ENCODE results near the gene PRXL2C.
"Not testable (repeated sequence)": the region's sequence is repeated elsewhere in the genome, so short reads cannot be mapped to it uniquely, and the experiment has no call there.

The PRXL2C gene

GRCh38 chr9:96649620-96650324, 5.3 kb downstream of the PRXL2C start:
- DNase-seq (ENCODE audit: low read depth in 1 of 2, low spot score in 1 of 2), result no peak

- no peak for DNase-seq (ENCODE audit: low read depth in 1 of 2, low spot score in 1 of 2)
These were observed 8.8 kb downstream of the PRXL2C start for GRCh38 chr9:96646081-96646991.

GRCh38 chr9:96644137-96644536, 11.0 kb downstream of the PRXL2C start:
- DNase-seq (ENCODE audit: low read depth in 1 of 2, low spot score in 1 of 2), result no peak

DNA sequence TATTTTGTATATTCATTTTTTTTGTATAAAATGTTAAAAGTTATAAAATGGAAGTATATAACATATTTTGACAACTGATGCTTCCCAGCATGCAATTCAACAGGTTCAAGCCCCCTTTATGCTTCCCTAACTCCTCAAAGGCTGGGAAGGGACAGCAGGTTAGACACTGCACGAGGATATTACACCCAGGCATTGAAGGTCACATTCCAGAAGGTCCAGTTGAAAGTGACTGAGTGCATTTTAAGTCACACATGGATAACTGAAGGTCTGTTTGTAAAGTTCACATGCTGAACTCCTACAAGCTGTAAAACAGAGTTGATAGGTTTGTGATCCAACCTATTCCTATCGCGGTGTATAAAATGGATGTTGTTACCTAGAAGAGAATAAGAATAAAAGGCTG, 13.6 kb downstream of the PRXL2C start:
- no peak for DNase-seq (ENCODE audit: low read depth in 1 of 2, low spot score in 1 of 2)

- no peak for DNase-seq (ENCODE audit: low read depth in 1 of 2, low spot score in 1 of 2)
These were observed 16.3 kb downstream of the PRXL2C start for GRCh38 chr9:96638606-96639364.

DNA sequence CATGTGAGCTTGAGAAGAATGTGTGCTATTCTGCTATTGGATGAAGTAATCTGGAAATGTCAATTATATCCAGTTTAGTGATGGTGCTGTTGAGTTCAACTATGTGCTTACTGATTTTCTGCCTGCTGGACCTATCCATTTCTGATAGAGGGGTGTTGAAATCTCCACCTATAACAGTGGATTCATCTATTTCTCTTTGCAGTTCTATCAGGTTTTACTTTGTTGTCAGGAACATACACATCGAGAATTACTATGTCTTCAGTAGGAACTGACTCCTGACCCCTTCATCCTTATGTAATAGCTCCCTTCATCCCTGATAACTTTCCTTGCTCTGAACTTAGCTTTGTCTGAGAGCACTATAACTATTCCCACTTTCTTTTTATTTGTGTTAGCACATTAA, 18.7 kb downstream of the PRXL2C start:
- no peak for DNase-seq (ENCODE audit: low read depth in 1 of 2, low spot score in 1 of 2)

DNA sequence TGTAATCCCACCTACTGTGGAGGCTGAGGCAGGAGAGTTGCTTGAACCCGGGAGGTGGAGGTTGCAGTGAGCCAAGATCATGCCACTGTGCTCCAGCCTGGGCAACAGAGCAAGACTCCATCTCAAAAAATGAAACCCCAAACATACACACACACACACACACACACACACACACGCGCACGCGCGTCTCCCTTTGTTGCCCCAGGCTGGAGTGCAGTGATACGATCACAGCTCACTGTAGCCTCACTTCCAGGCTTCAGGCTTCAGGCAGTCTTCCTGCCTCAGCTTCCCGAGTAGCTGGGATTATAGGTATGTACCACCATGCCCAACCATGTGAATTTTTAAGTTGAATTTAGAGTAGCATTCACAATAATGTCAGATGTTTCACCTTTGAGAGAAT, 21.5 kb downstream of the PRXL2C start:
- DNase-seq (ENCODE audit: low read depth in 1 of 2, low spot score in 1 of 2), result not testable (repeated sequence)

DNA sequence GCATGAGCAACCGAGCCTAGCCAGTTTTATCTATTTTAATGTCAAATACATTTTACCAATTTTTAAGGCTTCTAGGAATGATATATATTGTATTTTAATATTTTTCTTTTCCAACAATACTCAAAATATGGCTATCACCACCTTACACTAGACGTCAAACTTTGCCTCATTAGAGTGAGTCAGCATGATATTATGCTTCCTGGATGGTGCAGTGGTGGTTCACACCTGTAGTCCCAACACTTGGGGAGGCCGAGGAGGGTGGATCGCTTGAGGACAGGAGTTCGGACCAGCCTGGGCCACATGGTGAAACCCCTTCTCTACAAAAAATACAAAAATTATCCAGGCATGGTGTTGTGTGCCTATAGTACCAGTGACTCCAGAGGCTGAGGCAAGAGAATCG, 28.2 kb downstream of the PRXL2C start:
- DNase-seq (ENCODE audit: low read depth in 1 of 2, low spot score in 1 of 2), result no peak

- no peak for DNase-seq (ENCODE audit: low read depth in 1 of 2, low spot score in 1 of 2)
These were observed 33.5 kb downstream of the PRXL2C start for GRCh38 chr9:96621618-96622017.

- no peak for DNase-seq (ENCODE audit: low read depth in 1 of 2, low spot score in 1 of 2)
These were observed 34.3 kb downstream of the PRXL2C start for GRCh38 chr9:96620832-96621269.

GRCh38 chr9:96620181-96620514, 35.0 kb downstream of the PRXL2C start:
- DNase-seq (ENCODE audit: low read depth in 1 of 2, low spot score in 1 of 2), result no peak

DNA sequence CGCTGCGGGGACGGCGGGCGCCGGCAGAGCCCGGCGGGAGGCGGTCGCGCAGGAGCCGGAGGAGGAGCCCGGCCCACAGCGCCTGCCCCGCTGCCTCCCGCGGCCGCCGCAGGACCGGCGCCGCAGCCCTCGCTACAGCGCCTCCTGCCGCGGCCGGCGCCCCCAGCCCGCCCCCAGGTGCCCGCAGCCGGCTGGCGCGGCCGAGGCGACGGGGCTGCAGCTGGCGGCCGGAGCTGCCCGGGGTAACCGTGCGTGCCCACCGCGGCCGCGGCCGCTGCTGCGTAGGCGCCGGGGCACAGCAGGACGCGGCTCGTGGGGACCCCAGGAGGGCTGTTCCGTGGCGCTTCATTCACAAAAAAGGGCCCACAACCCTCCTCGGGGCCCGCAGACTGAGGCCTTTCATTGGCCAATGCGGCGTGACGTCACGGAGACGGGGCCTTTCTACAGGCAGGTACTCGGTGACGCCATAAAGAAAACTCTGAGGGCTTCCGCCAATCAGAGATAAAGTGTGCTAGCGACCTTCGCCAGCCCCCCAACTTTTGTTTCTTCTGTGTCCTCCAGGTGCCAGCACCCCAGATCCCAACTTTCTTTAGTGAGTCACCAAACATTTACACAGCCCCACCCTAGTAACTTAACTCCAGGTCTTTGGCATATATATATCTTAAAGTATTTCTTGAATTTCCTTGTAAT, 35.5 kb downstream of the PRXL2C start, which contains the start of gene CDC14B:
TSS of gene CDC14B (minus strand) at position 353 of the 690 bp plus-strand sequence. CDS start 465 bp downstream, outside the sequence.
- DNase-seq (ENCODE audit: low read depth in 1 of 2, low spot score in 1 of 2), result peak; percentile 16 to 44

DNA sequence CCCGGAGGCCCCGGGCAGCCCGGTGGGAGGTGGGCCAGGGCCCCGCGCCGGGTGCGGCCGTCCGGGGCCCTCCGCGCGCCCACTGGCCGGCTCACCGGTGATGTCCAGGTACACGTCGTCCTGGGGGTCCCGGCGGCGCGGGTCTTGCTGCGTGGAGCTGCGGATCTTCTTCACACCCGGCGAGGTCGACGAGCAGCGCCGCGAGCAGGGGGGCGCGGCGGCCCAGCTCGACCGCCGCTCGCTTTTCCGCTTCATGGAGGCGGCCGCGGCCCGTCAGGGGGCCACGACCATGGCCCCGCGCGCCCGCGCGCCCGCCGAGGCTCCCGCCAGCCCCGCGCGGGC, 36.0 kb downstream of the PRXL2C start:
- no peak for DNase-seq (ENCODE audit: low read depth in 1 of 2, low spot score in 1 of 2)

DNA sequence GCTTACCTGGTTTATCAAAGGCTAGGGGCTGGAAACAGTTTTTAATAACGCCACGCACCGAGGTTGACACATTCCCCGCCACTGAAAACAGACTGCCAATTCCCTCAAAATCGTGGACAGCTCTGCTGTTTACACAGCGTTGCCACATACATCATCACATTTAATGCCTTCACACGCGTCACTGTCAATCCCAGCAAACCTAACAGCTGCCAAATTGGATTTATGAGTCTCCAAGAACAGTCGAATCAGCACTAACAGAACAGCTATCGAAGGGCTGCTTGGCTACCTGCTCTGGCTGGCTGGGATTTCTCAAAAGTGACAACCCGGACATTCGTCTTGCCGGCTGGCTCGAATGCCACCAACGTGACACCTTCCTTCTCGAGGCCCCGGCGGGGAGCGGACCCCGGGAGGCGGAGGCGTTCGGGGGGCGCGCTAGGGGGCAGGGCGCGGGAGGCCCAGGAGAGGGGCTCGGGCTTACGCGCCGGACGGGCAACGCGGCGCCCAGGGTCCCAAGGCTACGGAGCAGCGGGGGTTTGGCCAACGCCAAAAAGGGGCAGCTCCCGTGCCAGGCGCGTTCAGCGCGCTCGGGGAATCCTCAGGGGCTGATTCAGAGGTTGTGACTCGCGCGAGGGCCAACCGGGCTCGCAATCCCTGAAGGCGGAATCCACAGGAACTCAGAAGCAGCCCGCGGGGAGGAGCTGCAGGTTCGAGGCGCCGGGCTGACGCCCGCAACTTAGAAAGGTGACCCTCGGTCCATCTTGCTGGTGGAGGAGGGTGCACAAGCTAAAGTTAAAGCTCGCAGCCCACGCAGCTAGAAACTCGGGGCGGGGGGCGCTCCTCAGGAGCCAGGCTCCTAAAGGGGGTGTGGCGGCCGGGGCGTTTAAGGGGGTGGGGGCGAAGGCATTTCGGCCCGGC, 36.7 kb downstream of the PRXL2C start:
- peak in 1 of 2 donors; percentile 5 for DNase-seq (ENCODE audit: low read depth in 1 of 2, low spot score in 1 of 2)

DNA sequence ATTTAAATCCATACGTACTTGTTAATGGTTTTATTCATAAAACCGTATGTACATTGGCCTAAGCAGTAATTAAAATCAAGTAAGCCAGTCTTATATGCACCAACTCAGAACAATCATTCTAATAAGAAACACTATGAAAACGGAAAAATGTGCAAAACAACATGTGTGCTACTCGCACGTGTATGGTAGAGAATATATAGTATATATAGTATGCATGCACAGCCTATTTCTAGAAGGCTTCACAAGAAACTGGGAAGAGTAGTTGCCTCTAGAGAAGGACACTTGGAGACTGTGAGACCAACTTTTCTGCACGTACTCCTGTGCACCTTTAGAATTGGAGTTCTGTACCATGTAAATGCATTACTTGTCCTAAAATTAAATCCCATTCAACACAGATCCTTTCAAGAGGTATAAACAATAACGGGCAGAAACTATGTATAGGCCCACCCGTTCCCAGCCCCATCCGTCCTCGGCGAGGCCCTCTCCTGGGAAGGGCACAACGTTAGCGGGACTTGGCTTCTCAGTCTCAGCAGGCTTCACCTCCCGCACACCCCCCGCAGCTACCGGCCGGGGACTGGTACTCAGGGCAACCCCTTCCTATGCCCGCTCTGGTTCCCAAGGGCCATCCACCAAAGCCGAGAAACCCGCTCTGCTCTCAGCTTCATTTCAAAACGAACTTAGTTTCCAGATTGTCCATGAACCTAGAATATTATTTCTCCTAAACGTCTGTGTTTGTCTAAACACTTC, 37.5 kb downstream of the PRXL2C start:
- no peak for DNase-seq (ENCODE audit: low read depth in 1 of 2, low spot score in 1 of 2)

GRCh38 chr9:96616817-96617438, 38.2 kb downstream of the PRXL2C start:
- no peak for DNase-seq (ENCODE audit: low read depth in 1 of 2, low spot score in 1 of 2)

DNA sequence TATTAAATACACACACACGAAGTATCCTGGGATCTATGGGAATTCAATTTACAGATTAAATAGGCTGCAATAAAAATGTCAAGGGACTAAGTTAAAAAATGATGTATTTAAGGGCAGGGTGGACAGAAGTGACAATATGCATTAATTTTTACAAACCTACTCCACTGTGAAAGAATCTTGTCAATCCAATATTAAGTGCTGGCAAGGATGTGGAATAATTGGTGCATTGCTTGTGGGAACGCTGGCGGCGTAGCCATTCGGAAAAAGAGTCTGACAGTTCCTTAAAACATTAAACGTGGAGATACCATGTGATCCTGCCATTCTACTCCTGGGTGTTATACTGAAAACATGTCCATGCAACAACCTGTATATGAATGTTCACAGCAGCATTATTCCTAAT, 39.7 kb downstream of the PRXL2C start:
- no peak for DNase-seq (ENCODE audit: low read depth in 1 of 2, low spot score in 1 of 2)

GRCh38 chr9:96614664-96615063, 40.5 kb downstream of the PRXL2C start:
- DNase-seq (ENCODE audit: low read depth in 1 of 2, low spot score in 1 of 2), result not testable (repeated sequence)
